NCI-H2227 (cell line): ENCODE data around the gene CFTR.
"Not testable (repeated sequence)": the region's sequence is repeated elsewhere in the genome, so short reads cannot be mapped to it uniquely, and the experiment has no call there.

Experiments
- DNase-seq: peaks from one replicate; lab custom pipeline; 2025; ENCODE audit not compliant: unreplicated experiment; lab: John Stamatoyannopoulos, UW

Gene CFTR

DNA sequence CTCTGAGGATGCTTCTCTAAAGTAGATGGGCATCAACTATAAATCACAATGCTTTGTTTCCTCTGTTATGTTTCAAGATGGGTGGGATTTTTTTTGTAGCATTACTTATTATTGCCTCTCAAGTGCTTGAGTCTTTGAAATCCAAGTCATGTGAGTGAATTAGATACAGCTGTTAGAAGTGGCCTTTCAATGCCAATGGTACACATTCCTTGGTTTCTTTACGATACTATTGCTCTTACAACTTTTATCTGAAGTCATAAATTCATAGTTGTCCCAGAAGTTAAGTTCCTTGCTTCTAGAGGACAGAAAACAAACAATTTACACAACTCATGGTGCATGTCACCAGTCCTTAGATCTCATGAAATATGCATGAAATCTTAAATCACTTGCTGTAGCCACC lies 15.5 kb downstream of the CFTR start:
- DNase-seq, result no peak

- DNase-seq, result no peak
Measured at GRCh38 chr7:117502331-117502730, 22.5 kb downstream of the CFTR start.

GRCh38 chr7:117505238-117505637 lies 25.4 kb downstream of the CFTR start:
- DNase-seq, result no peak

GRCh38 chr7:117508676-117509075 lies 28.9 kb downstream of the CFTR start:
- DNase-seq, result no peak

GRCh38 chr7:117517194-117517593 lies 37.4 kb downstream of the CFTR start:
- not testable (repeated sequence) for DNase-seq

- DNase-seq, result no peak
Measured at GRCh38 chr7:117530390-117530789, 50.6 kb downstream of the CFTR start.

DNA sequence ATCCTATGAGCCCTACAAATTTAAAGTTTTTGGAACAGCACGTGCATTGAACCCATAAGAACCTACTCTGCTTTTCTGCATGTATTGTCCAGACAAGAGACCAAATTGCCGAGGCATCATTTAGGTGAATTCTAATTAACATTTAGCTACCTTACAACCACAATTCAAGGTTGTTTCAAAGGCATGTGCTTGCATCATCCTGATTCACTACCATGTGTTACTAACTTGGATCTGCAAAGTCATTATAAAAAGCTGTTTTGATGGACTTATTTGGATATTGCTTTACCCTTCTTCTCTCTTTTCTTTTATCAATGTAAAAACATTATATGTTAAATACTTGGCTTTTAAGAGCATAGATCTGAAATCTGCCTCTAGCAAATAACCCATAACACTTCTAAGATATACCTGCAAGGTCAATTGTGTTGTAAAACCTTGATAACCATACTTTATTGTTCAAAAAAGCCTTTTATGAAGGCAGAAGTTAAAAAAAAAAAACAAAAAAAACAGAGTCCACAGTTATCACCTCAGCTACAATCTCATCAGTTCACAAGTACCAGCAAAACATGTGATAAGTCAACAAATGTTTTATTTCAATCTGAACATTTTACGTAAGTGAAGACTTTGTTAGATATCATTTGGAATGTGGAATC lies 51.9 kb downstream of the CFTR start:
- no peak for DNase-seq

GRCh38 chr7:117538053-117538452 lies 58.2 kb downstream of the CFTR start:
- DNase-seq, result no peak

DNA sequence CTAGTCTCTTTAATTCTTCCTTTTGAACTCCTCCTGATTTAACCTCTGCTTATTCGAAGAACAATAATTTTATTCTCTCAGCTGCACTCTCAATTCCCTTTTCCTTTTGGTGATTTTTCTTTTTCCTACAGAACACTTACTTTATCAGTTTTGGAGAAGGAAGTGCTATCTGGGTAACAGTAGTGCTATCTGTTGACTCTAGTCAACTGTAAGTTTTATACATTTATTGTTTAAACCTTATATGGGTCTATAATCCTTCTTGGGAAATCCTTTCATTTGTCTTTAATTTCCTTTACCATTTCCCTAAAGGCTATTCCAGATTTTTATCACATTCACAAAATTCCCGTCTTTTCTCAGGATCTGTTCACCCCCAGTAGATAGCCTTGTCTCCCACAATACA lies 64.2 kb downstream of the CFTR start:
- no peak for DNase-seq

DNA sequence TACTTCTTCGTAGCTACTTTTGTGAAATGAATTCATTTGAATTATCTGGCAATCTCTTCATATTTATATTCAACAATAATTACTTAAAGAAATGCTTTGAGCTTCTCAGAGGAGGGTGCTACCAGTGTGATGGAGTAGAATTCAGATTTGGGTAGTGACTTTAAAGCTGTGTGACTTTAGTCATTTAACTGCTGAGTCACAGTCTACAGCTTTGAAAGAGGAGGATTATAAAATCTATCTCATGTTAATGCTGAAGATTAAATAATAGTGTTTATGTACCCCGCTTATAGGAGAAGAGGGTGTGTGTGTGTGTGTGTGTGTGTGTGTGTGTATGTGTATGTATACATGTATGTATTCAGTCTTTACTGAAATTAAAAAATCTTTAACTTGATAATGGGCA lies 68.2 kb downstream of the CFTR start:
- DNase-seq, result no peak

DNA sequence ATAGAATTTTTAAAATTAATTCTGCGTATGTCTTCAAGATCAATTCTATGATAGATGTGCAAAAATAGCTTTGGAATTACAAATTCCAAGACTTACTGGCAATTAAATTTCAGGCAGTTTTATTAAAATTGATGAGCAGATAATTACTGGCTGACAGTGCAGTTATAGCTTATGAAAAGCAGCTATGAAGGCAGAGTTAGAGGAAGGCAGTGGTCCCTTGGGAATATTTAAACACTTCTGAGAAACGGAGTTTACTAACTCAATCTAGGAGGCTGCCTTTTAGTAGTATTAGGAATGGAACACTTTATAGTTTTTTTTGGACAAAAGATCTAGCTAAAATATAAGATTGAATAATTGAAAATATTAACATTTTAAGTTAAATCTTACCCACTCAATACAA lies 70.8 kb downstream of the CFTR start:
- no peak for DNase-seq

DNA sequence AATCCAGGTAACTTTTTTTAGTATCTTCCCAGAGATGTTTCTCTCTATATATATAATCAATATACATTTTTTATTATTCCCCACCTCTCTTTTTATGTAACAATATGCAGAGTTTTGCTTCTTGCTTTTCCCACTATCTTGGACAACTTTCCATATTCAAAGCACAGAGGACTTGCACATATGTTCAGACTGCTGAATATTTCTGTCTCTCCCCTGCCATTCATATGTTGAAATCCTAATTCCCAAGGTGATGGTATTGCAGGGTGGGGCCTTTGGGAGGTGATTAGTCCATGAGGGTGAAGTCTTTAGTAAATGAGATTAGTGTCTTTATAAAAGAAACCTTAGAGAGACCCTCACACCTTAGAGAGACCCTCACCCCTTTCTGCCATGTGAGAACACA lies 72.8 kb downstream of the CFTR start:
- no peak for DNase-seq

DNA sequence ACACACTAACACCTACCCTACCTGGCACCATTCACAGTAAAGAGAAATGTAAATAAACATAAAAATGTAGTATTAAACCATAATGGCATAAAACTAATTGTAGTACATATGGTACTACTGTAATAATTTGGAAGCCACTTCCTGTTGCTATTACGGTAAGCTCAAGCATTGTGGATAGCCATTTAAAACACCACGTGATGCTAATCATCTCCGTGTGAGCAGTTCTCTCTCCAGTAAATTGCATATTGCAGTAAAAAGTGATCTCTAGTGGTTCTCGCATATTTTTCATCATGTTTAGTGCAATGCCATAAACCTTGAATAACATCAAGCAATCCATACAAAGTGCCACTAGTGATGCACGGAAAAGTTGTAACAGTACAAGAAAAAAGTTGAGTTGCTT lies 75.4 kb downstream of the CFTR start:
- DNase-seq, result no peak

DNA sequence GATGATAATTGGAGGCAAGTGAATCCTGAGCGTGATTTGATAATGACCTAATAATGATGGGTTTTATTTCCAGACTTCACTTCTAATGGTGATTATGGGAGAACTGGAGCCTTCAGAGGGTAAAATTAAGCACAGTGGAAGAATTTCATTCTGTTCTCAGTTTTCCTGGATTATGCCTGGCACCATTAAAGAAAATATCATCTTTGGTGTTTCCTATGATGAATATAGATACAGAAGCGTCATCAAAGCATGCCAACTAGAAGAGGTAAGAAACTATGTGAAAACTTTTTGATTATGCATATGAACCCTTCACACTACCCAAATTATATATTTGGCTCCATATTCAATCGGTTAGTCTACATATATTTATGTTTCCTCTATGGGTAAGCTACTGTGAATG lies 79.6 kb downstream of the CFTR start:
- DNase-seq, result no peak

GRCh38 chr7:117560030-117560429 lies 80.2 kb downstream of the CFTR start:
- no peak for DNase-seq

DNA sequence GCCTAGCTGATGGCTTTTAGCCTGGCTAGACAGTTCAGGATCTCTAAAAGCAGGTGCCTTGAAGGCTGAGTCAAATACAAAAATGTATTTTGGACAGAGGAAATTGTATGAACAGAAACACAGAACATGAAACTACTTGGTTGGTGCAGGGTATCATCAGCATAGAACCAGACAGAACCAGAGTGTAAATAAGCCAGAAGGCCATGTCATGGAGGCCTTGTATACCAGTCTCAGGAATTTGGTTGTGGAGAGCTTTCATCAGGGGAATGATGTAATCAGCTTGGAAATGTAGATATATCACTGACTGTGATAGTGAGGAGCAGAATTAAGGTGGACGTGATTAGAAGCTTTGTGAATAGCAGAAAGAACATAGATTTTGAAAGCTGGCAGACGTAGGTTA lies 82.9 kb downstream of the CFTR start:
- DNase-seq, result no peak

- no peak for DNase-seq
Measured at GRCh38 chr7:117564080-117564479, 84.3 kb downstream of the CFTR start.

- DNase-seq, result no peak
Measured at GRCh38 chr7:117564627-117565026, 84.8 kb downstream of the CFTR start.

DNA sequence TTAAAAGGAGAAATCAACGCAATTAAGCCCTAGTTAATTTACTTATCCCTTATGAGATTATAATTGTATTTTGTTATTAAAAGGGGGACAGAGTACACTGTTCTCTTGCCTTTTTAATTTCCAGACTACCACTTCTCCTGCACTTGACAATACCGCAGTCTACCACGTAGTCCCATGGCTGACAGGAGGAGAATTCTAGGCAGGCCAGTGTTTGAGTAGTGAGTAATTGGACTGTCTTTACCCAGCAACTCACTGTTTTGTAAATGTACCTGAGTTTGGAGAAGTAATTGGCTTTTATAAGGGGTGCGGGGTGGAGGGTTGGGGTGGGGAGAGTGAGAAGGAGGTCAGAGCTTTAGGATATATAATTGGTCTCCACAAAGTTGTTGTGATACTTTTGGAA lies 85.4 kb downstream of the CFTR start:
- DNase-seq, result no peak

DNA sequence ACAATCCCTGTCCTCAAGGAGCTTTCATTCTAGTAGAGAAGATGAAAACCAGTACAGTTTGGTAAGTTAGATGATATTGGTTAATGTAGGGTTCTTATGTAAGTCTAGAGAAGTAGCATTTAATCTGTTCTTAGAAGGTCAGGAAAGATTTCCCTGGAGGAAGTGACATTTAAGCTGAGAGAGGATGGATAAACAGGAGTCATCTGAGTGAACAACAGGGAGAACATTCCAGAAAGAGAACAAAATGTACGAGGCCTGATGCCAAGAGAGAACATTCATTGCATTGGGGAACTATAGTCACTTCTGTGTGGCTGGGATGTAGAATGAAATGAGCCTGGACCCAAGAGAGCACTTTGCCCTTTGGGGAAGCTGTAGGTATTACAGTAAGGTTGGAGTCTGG lies 88.0 kb downstream of the CFTR start:
- DNase-seq, result no peak

DNA sequence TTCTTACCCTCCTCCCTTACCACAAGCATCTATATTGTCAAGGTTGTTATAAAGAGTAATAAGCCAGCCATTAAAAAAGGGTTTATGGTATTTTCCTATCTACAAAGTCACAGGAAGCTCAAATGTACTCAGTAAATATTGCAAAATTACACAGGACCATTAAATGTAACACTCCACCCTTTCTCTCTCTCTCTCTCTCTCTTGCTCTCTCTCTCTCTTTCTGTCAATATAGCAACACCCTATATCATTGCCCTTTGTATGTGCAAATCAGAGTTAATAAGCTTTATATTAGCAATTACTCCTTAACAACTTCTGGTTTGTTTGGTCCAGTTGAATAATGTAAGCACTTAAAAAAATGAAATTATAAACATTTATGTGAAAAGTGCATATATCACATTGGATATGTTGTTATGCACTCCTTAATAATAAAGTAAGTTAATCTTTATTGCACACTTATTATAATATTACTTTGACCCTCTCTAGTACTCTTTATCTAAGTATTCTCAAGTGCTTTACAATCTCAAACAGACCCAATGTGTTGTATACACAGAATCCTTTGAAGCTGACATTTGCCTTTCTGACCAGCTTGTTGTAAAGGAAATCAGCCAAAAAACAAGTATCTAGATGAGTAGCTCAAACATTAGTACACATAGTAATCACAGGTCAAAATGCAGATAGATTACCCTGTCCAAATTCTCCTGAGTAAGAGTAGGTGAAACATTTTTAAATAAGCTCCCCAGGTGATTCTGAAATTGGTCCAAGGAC lies 93.2 kb downstream of the CFTR start:
- no peak for DNase-seq

DNA sequence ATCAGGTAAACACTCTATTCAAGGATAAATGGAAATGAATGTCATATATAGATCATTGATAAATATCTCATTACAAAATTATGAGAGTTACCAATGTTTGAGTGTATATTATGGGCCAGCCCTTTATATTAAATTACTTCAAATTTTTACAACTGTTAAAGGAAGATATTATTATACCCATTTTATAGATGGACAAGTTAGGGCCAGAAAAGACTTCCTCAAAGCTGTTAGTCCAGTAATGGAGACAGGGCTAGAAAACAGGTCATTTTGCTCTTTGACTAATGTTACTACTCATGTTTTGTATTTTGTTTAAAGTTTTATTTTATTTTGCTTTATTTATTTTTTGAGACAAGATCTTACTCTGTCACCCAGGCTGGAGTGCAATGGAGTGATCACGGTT lies 101.6 kb downstream of the CFTR start:
- DNase-seq, result no peak

DNA sequence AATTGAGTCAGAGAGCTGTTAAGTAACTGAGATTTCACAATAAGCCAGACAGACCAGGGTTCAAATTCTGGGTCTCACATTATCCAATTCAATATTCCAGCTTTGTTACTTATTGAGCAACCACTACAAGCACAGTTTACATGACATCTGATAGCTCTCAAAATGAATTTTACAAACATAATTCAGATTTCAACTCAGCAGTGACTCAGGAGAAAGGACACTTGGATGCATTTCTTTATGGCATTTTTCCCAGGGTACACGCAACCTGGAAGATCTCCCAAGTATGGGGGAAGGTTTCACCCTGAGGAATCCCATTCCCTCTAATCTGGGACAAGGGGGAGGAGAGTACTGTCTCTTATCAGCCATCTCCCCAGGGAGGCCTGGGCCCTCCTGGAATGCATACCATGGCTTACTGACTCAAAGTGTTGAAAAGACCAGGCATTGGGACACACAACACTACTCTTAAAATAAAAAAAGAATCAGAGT lies 102.4 kb downstream of the CFTR start:
- DNase-seq, result no peak
